HCEC 1CT (cell line): ENCODE measurements around the gene HMCN2.
"Not testable (repeated sequence)": the region's sequence is repeated elsewhere in the genome, so short reads cannot be mapped to it uniquely, and the experiment has no call there.

ENCODE experiments used
- DNase-seq: peaks from one replicate; pipeline ENCODE4 v3.0.0-alpha.2; 2017

HMCN2 gene

DNA sequence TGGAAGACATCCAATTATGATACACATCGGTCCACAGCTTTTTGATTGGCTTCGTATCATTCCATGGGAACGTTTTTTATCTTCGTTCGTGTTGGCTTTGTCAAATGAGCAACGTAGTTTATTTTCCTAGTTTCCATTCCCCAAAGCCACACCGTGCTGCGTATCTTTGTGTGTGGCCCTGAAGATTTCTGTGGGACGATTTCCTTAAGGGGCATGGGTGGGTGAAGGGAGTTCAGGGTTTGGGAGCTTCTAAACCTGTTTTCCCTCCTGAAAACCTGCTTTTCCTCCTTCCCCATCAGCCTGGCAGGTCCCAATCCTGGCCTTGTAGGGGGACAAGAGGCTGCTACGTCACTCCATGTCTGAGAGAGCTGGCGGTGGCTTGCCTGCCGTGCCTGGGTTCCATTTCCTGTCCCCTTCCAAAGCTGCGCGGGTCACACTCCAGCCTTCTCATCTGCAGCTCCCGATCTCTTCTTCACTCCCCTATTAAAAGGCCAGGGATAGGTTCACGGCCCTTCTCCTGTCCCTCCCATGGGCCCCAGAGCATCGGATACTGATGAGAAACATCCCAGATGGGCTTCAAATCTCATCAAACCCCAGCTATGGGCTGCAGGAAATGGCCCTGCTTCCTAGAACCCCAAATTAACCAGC, 155.7 kb downstream of the HMCN2 start:
- no peak for DNase-seq

DNA sequence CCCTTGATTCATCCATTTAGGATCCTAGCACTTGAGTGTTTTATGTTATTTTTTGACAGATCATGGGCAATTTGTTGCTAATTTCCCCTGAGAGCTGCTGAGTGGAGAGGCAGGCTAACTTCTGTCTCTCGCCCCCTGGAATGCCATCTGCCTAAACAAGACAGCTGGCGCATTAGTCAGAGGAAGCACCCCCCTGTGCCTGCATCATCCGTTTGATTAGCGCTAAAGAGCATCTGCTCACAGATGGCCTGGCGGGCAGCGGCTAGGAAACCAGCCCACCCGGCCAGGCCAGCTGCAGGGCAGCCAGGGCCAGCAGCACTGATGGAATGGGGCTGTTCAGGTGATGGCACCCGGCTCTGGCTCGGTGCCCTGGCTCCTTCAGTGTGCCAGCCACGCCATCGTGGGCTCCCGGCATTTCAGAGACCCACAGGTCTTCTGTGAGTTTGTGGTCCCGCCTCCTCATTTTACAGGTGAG, 156.3 kb downstream of the HMCN2 start:
- DNase-seq = peak; percentile 72

GRCh38 chr9:130422546-130422945, 157.0 kb downstream of the HMCN2 start:
- DNase-seq = no peak

DNA sequence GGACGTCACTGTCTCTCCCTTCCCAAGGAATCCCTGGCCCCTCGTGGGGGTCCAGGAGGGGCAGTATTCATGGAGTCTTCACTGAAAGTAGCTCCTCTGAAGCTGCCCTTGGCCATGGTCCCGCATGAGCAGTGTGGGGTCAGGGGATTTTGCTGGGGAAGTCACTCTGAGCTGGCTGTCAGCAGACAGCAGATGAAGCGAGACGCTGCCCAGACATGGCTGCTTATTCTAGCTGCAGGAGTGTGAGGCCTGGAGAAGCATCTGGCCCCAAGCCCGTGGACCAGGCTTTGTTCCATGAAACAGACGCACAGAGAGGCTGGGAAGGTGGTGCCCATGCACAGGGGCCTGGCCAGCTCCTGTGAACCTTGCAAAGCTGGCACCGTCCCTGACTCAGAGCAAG, 157.7 kb downstream of the HMCN2 start:
- no peak for DNase-seq

- no peak for DNase-seq
These were observed 159.3 kb downstream of the HMCN2 start for GRCh38 chr9:130424595-130425454.

- no peak for DNase-seq
These were observed 160.3 kb downstream of the HMCN2 start for GRCh38 chr9:130425741-130426466.

DNA sequence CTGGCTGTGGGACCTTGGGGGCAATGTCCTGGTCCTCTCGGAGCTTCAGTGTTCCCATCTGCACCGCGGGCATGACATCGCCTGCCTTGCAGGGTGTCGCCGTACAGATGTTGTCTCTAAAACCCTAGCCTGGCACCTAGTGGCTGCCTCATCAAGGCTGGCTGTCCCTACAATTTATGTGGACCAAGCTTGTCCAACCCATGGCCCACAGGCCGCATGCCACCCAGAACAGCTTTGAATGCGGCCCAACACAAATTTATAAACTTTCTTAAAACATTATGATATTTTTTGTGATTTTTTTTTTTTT, 160.9 kb downstream of the HMCN2 start:
- DNase-seq = no peak

DNA sequence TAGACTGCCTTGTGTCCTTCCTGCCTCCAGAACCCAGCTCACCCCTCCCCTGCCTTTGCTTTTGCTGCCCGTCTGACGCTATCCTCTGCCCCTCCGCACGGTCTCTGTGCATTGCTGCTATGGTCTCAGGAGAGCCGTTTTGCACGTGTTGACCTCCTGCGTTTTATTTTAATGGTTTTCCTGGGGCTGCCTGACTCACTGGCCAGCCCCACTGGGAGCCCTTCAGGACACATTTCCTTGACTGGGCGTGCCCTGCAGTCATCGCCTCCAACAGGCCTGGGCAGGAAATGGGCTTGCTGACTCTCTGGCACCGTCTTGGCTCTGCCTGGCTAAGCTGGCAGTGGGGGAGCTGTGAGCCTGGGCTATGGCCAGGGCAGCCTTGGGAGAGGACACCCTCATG, 161.3 kb downstream of the HMCN2 start:
- peak; percentile 7 for DNase-seq

DNA sequence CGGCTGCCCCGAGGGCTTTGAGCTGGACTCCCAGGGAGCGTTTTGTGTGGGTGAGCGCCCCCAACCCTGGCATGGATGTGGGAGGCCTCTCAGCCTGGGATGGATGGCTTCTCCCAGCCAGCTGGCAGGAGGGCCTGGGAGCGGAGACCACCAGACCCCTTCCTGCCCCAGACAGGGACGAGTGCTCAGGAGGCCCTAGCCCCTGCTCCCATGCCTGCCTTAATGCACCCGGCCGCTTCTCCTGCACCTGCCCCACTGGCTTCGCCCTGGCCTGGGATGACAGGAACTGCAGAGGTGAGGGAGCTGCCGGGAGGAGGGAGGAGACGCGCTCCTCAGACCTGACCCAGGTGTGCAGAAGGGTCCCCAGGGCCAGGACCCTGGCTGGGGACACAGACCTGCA, 161.8 kb downstream of the HMCN2 start:
- no peak for DNase-seq

GRCh38 chr9:130428086-130428665, 162.6 kb downstream of the HMCN2 start:
- no peak for DNase-seq

DNA sequence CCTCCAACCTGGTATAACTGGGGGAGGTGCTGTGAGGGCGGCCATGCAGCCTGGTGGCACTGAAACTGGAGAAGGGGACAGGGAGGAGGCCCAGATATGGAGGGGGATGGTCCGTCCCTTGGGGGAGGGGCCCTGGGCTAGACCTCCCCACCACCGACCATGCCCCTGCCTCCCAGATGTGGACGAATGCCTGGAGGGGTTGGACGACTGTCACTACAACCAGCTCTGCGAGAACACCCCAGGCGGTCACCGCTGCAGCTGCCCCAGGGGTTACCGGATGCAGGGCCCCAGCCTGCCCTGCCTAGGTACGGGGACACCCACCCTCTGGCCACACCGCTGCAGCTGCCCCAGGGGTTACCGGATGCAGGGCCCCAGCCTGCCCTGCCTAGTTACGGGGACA, 163.8 kb downstream of the HMCN2 start:
- no peak for DNase-seq

- no peak for DNase-seq
These were observed 164.3 kb downstream of the HMCN2 start for GRCh38 chr9:130429831-130430230.

- no peak for DNase-seq
These were observed 164.7 kb downstream of the HMCN2 start for GRCh38 chr9:130430232-130430631.

DNA sequence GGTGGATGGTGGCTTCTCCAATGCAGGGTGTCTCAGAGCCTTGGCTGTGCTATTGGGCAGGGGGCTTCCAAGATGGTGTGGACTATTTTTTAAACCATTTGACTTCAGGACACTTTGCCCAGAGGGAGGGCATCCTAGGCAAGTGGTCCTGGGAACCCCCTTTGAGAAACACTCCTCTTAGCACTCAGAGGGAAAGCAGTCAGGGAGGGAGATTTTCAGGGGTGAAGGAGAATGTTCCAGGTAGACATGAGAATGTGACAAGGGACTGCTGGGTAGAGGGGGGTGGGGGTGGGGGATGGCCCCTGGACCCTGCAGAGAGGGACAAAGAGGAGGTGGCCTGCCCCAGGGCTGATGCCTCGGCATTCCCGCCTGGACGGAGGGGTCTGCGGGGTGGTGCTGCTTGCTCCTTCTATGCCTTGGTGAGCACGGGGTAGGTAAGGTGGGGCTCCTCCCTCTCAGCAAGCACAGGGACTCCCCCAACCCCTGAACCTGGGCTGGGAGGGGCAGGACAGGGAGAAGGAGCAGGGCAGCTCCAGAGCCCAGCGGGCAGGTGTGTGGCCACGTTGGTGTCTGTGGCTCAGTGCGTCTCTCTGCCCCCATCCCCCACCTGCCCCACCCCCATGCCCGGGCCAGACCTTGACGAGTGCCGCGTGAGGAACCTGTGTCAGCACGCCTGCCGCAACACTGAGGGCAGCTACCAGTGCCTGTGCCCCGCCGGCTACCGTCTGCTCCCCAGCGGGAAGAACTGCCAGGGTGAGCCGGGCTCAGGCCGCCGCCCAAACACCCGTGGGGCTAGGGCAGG, 165.4 kb downstream of the HMCN2 start:
- DNase-seq = no peak

- no peak for DNase-seq
These were observed 166.2 kb downstream of the HMCN2 start for GRCh38 chr9:130431536-130432303.

DNA sequence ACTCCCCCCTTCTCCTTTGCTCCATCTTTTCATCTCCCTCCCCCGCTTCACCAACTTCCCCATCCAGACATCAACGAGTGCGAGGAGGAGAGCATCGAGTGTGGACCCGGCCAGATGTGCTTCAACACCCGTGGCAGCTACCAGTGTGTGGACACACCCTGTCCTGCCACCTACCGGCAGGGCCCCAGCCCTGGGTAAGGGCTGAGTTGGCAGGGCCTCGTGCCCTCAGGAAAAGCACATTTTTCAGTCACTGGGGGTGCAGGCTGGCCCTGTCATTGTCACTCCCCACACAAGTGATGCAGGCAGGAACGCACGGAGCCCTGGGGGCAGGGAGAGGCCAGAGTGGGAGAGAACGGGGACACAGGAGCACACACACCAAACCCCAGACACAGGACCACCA, 166.8 kb downstream of the HMCN2 start:
- DNase-seq = no peak

GRCh38 chr9:130432796-130433167, 167.2 kb downstream of the HMCN2 start:
- no peak for DNase-seq

DNA sequence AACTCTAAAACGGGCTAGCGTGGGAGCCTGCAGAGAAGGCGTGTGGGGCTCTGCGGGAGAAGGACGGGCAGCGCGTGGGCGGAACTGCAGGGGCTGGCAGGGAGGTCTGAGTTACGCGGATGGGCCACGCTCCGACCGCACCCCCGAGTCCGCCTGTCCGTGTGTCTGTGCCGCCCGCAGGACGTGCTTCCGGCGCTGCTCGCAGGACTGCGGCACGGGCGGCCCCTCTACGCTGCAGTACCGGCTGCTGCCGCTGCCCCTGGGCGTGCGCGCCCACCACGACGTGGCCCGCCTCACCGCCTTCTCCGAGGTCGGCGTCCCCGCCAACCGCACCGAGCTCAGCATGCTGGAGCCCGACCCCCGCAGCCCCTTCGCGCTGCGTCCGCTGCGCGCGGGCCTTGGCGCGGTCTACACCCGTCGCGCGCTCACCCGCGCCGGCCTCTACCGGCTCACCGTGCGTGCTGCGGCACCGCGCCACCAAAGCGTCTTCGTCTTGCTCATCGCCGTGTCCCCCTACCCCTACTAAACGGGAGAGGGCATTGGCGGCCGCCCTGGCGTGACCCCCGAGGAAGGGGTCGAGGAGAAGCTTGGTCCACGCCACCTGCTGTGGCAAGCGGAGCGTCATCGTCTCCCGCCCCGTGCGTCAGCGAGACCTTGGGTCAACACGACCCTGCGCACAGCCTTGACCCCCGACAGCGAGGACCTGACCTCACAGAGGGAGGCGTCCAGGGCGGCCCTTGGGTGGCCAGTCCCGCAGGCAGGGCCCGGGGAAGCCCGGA, 167.8 kb downstream of the HMCN2 start:
- no peak for DNase-seq

DNA sequence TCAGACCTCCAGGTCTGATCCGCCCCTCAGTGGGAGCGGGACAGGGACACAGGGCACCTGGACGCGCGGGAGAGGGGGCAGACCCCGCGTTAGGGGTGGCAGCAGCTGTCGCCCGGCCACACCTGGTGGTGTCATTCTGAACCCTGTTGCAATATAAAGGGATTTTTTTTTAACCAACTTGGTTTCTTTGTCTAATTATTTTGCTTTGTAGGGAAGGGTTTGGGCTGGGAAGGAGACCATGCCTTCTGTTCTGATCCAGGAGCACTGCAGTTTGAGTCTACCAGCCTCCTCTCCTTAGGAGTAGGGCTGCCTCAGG, 168.3 kb downstream of the HMCN2 start:
- DNase-seq = no peak

GRCh38 chr9:130434656-130435055, 169.1 kb downstream of the HMCN2 start:
- DNase-seq = not testable (repeated sequence)
